Stomach smooth muscle (tissue), 2 donors: ENCODE measurements around the gene ZC3H15.
"Not testable (repeated sequence)": the region's sequence is repeated elsewhere in the genome, so short reads cannot be mapped to it uniquely, and the experiment has no call there.

Source experiments
- H3K27ac ChIP-seq: one replicate; pipeline ENCODE4 v1.7.0; 2013; ENCODE audit warnings: mild to moderate bottlenecking, low read length, inconsistent platforms
- H3K27me3 ChIP-seq, 2 donors: one replicate each; pipeline ENCODE4 v1.7.0; 2013; ENCODE audit warnings: low read length in 2 of 2; ENCODE audit not compliant: insufficient read depth in 2 of 2, control insufficient read depth in 1 of 2
- H3K36me3 ChIP-seq, 2 donors: one replicate each; pipeline ENCODE4 v1.7.0; 2013; ENCODE audit warnings: low read length in 2 of 2; ENCODE audit not compliant: control insufficient read depth in 2 of 2, insufficient read depth in 2 of 2
- H3K4me1 ChIP-seq: one replicate; pipeline ENCODE4 v1.7.0; 2013; ENCODE audit warnings: low read length; ENCODE audit not compliant: control insufficient read depth, insufficient read depth
- H3K4me3 ChIP-seq, 2 donors: one replicate each; pipeline ENCODE4 v1.7.0; 2013; ENCODE audit warnings: low read length in 2 of 2
- H3K9ac ChIP-seq, 2 donors: one replicate each; pipeline ENCODE4 v1.7.0; 2013; ENCODE audit warnings: low read length in 2 of 2, mild to moderate bottlenecking in 1 of 2
- H3K9me3 ChIP-seq, 2 donors: one replicate each; pipeline ENCODE4 v1.7.0; 2013; ENCODE audit warnings: low read length in 2 of 2; ENCODE audit not compliant: control insufficient read depth in 2 of 2
- donor health status: healthy.
- donor health status: Pancreatic carcinoma.

Gene ZC3H15

GRCh38 chr2:186521570-186522153 lies 35.6 kb downstream of the ZC3H15 start:
- not testable (repeated sequence) for H3K27ac ChIP-seq, H3K9ac ChIP-seq, H3K4me1 ChIP-seq, H3K9me3 ChIP-seq, H3K27me3 ChIP-seq, H3K36me3 ChIP-seq, H3K4me3 ChIP-seq

GRCh38 chr2:186522450-186522849 lies 36.4 kb downstream of the ZC3H15 start:
- Histone ChIP-seq H3K9ac (no peak overlapping the region), H3K27ac (no peak overlapping the region), H3K4me1 (peaks cover 3% of the 10 kb centered on the region), H3K9me3 (no peaks in the 10 kb centered on the region), H3K27me3 (no peaks in the 10 kb centered on the region), H3K4me3 (no peak overlapping the region), H3K36me3 (peaks cover 0 to 5% of the 10 kb centered on the region in 2 donors)

GRCh38 chr2:186523791-186524190 lies 37.7 kb downstream of the ZC3H15 start:
- Histone ChIP-seq H3K9me3 (no peaks in the 10 kb centered on the region), H3K4me3 (no peak overlapping the region), H3K36me3 (peaks cover 0 to 5% of the 10 kb centered on the region in 2 donors), H3K27me3 (no peaks in the 10 kb centered on the region), H3K9ac (no peak overlapping the region), H3K4me1 (peaks cover 3% of the 10 kb centered on the region), H3K27ac (no peak overlapping the region)

GRCh38 chr2:186526281-186526680 lies 40.2 kb downstream of the ZC3H15 start:
- H3K4me3 ChIP-seq = no peak overlapping the region
- H3K27me3 ChIP-seq = no peaks in the 10 kb centered on the region
- H3K27ac ChIP-seq = no peak overlapping the region
- no peak overlapping the region for H3K9ac ChIP-seq
- H3K9me3 ChIP-seq = no peaks in the 10 kb centered on the region
- peaks cover 3% of the 10 kb centered on the region for H3K4me1 ChIP-seq
- peaks cover 0 to under 1% of the 10 kb centered on the region in 2 donors for H3K36me3 ChIP-seq

GRCh38 chr2:186530314-186530713 lies 44.3 kb downstream of the ZC3H15 start:
- Histone ChIP-seq H3K4me1 (no peaks in the 10 kb centered on the region), H3K36me3 (no peaks in the 10 kb centered on the region), H3K27ac (no peak overlapping the region), H3K4me3 (no peak overlapping the region), H3K27me3 (no peaks in the 10 kb centered on the region), H3K9ac (no peak overlapping the region), H3K9me3 (no peaks in the 10 kb centered on the region)

GRCh38 chr2:186531257-186531775 lies 45.3 kb downstream of the ZC3H15 start:
- Histone ChIP-seq H3K4me1 (no peaks in the 10 kb centered on the region), H3K36me3 (no peaks in the 10 kb centered on the region), H3K9ac (no peak overlapping the region), H3K27ac (no peak overlapping the region), H3K27me3 (no peaks in the 10 kb centered on the region), H3K4me3 (no peak overlapping the region), H3K9me3 (no peaks in the 10 kb centered on the region)

- Histone ChIP-seq H3K27ac (no peak overlapping the region), H3K9me3 (no peaks in the 10 kb centered on the region), H3K27me3 (no peaks in the 10 kb centered on the region), H3K9ac (no peak overlapping the region), H3K4me3 (no peak overlapping the region), H3K4me1 (no peaks in the 10 kb centered on the region), H3K36me3 (no peaks in the 10 kb centered on the region)
These were observed 46.8 kb downstream of the ZC3H15 start for GRCh38 chr2:186532891-186533290.

GRCh38 chr2:186533717-186534116 lies 47.7 kb downstream of the ZC3H15 start:
- no peaks in the 10 kb centered on the region for H3K27me3 ChIP-seq
- no peaks in the 10 kb centered on the region for H3K36me3 ChIP-seq
- no peaks in the 10 kb centered on the region for H3K9me3 ChIP-seq
- H3K4me1 ChIP-seq = no peaks in the 10 kb centered on the region
- no peak overlapping the region for H3K27ac ChIP-seq
- H3K4me3 ChIP-seq = no peak overlapping the region
- no peak overlapping the region for H3K9ac ChIP-seq

- no peaks in the 10 kb centered on the region for H3K9me3 ChIP-seq
- no peaks in the 10 kb centered on the region for H3K27me3 ChIP-seq
- H3K9ac ChIP-seq = no peak overlapping the region
- H3K27ac ChIP-seq = no peak overlapping the region
- no peak overlapping the region for H3K4me3 ChIP-seq
- no peaks in the 10 kb centered on the region for H3K4me1 ChIP-seq
- H3K36me3 ChIP-seq = no peaks in the 10 kb centered on the region
These were observed 48.3 kb downstream of the ZC3H15 start for GRCh38 chr2:186534406-186534805.

GRCh38 chr2:186535861-186536260 lies 49.8 kb downstream of the ZC3H15 start:
- H3K36me3 ChIP-seq = no peaks in the 10 kb centered on the region
- no peaks in the 10 kb centered on the region for H3K27me3 ChIP-seq
- H3K4me1 ChIP-seq = no peaks in the 10 kb centered on the region
- no peak overlapping the region for H3K27ac ChIP-seq
- H3K9ac ChIP-seq = no peak overlapping the region
- H3K4me3 ChIP-seq = no peak overlapping the region
- H3K9me3 ChIP-seq = no peaks in the 10 kb centered on the region

- no peak overlapping the region for H3K4me3 ChIP-seq
- no peaks in the 10 kb centered on the region for H3K36me3 ChIP-seq
- no peak overlapping the region for H3K27ac ChIP-seq
- no peak overlapping the region for H3K9ac ChIP-seq
- H3K9me3 ChIP-seq = no peaks in the 10 kb centered on the region
- no peaks in the 10 kb centered on the region for H3K27me3 ChIP-seq
- H3K4me1 ChIP-seq = no peaks in the 10 kb centered on the region
These were observed 51.0 kb downstream of the ZC3H15 start for GRCh38 chr2:186537019-186537418.
